ENCODE data around the gene ZCCHC10. TPM values are rescaled to one million over a fixed set of nuclear protein-coding genes. Genes with fewer than 3 reads are reported as not detected.
"Not testable (repeated sequence)": the region's sequence is repeated elsewhere in the genome, so short reads cannot be mapped to it uniquely, and the experiment has no call there.

Gene ZCCHC10
- total RNA-seq, 2 experiments from 2014 or later: 27.2 to 29.5 TPM

DNA sequence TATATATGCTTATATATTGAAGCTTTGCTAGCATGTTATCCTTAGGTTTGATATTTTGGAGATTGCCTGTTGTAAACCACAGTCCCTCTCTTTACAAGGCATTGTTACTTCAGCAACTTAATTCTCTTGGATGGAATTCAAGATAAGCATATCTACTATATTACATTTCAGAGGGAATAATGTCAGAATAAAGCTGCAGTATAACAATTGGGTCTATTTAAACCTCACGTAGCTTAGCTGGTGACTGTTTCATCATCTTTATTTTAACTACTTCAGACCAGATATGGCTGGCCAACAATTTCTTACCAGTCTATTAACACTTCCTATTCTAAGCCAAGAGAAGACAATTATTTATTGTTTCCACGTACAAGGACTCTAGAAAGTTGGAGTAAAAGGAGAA is 27.1 kb downstream of the ZCCHC10 start:
- no peak overlapping the region for H3K27ac Mint-ChIP-seq
- ChIA-PET CTCF (no interaction called here), POLR2A (no interaction called here)
- DNase-seq: no peak
- no peak for ATAC-seq
- H3K4me3 Mint-ChIP-seq: no peak overlapping the region
- H3K9me3 Mint-ChIP-seq (ENCODE audit: insufficient read depth): no peaks in the 10 kb centered on the region
- peaks cover 17% of the 10 kb centered on the region for H3K36me3 Mint-ChIP-seq (ENCODE audit: low read depth)
- H3K4me1 Mint-ChIP-seq (ENCODE audit: low read depth): peaks cover 1% of the 10 kb centered on the region
- no peaks in the 10 kb centered on the region for H3K27me3 Mint-ChIP-seq (ENCODE audit: low read depth)

DNA sequence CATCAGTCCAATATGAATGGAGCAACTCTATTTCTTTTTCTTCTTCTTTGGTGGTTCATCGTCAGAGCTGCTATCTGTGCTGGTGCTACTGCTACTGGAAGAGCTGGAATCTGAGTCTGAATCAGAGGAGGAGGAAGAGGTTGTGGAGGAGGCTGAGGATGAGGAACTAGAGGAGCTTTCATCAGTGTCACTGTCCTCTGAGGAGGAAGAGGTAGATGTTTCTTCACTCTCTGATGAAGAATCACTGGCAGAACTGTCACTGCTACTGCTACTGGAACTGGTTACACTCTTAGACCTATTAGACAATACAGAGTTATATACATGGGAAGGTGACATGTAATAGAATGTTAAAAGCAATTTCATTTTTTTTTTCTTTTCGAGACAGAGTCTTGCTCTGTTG is 27.8 kb downstream of the ZCCHC10 start:
- peaks cover 3% of the 10 kb centered on the region for H3K4me1 Mint-ChIP-seq (ENCODE audit: low read depth)
- ATAC-seq: no peak
- H3K9me3 Mint-ChIP-seq (ENCODE audit: insufficient read depth): no peaks in the 10 kb centered on the region
- DNase-seq: no peak
- no peak overlapping the region for H3K27ac Mint-ChIP-seq
- POLR2A ChIA-PET: no interaction called here
- CTCF ChIA-PET: no interaction called here
- no peak overlapping the region for H3K4me3 Mint-ChIP-seq
- H3K27me3 Mint-ChIP-seq (ENCODE audit: low read depth): no peaks in the 10 kb centered on the region
- H3K36me3 Mint-ChIP-seq (ENCODE audit: low read depth): peaks cover 17% of the 10 kb centered on the region

DNA sequence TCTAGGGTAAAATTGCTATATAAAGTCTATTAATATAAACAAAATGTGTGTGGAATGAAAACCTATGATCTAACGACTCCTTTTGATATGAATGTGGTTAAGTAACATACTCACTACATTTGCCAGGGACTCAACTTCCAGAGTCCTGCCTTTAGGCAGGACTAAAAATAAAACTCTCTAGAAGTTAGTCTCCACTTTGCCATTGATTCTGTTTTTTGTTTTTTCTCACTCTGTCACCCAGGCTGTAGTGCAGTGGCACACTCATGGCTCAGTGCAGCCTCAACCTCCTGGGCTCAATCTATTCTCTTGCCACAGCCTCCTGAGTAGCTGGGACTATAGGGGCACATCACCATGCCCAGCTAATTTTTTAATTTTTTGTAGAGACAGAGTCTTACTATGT is 30.0 kb downstream of the ZCCHC10 start:
- ChIA-PET POLR2A (no interaction called here), CTCF (no interaction called here)
- Mint-ChIP-seq H3K27me3 (ENCODE audit: low read depth) (no peaks in the 10 kb centered on the region), H3K27ac (no peak overlapping the region), H3K4me1 (ENCODE audit: low read depth) (peaks cover 3% of the 10 kb centered on the region), H3K9me3 (ENCODE audit: insufficient read depth) (no peaks in the 10 kb centered on the region), H3K4me3 (no peak overlapping the region), H3K36me3 (ENCODE audit: low read depth) (peaks cover 7% of the 10 kb centered on the region)
- no peak for DNase-seq
- no peak for ATAC-seq

DNA sequence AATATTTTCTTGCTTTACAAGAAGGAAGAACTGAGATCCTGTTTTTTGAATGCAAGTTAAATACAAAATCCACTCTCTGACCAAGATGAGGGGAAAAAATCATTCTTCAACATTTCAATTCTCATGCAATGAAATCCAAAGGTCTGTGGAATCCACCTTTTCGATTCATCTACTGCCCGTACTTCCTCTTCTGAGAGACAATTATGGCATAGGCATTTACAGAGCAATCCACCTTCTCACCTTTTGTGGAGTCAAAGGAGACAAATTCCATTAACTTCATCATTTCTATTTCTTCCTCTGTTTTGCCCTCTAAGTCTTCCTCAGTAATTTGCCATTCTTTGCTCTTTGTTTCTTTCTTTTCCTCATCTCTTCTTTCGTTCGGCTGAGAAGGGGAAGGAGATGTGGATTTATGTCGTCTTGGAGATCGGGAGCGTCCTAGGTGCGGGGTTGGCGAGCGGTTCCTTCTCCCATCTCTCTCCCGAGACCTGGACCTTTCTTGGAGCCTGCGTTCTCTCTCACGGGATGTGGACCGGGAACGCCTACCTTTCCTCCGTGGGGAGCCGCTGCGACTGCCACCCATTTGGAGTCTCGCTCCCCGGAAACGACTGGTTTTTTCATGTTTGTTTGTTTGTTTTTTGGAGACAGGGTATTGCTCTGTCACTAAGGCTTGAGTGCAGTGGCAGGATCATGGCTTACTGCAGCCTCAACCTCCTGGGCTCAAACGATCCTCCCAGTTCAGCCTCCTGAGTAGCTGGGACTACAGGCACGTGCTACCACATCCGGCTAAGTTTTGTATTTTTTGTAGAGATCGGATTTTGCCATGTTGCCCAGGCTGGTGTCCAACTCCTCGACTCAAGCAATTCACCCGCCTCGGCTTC is 38.6 kb downstream of the ZCCHC10 start:
- H3K36me3 Mint-ChIP-seq (ENCODE audit: low read depth): no peaks in the 10 kb centered on the region
- DNase-seq (no peak), ATAC-seq (no peak)
- CTCF ChIA-PET: no interaction called here
- H3K9me3 Mint-ChIP-seq (ENCODE audit: insufficient read depth): no peaks in the 10 kb centered on the region
- H3K4me1 Mint-ChIP-seq (ENCODE audit: low read depth): no peaks in the 10 kb centered on the region
- no peaks in the 10 kb centered on the region for H3K27me3 Mint-ChIP-seq (ENCODE audit: low read depth)
- H3K4me3 Mint-ChIP-seq: no peak overlapping the region
- POLR2A ChIA-PET: no interaction called here
- H3K27ac Mint-ChIP-seq: no peak overlapping the region

DNA sequence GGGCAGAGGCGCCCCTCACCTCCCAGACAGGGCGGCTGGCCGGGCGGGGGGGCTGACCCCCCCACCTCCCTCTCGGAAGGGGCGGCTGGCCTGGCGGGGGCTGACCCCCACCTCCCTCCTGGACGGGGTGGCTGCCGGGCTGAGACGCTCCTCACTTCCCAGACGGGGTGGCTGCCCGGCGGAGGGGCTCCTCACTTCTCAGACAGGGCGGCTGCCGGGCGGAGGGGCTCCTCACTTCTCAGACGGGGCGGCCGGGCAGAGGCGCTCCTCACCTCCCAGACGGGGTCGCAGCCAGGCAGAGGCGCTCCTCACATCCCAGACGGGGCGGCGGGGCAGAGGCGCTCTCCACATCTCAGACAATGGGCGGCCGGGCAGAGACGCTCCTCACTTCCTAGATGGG is 43.4 kb downstream of the ZCCHC10 start:
- H3K27ac Mint-ChIP-seq; H3K27me3 Mint-ChIP-seq (ENCODE audit: low read depth); DNase-seq; H3K9me3 Mint-ChIP-seq (ENCODE audit: insufficient read depth); H3K36me3 Mint-ChIP-seq (ENCODE audit: low read depth); ATAC-seq; H3K4me3 Mint-ChIP-seq; CTCF ChIA-PET; H3K4me1 Mint-ChIP-seq (ENCODE audit: low read depth); POLR2A ChIA-PET: not testable (repeated sequence)

DNA sequence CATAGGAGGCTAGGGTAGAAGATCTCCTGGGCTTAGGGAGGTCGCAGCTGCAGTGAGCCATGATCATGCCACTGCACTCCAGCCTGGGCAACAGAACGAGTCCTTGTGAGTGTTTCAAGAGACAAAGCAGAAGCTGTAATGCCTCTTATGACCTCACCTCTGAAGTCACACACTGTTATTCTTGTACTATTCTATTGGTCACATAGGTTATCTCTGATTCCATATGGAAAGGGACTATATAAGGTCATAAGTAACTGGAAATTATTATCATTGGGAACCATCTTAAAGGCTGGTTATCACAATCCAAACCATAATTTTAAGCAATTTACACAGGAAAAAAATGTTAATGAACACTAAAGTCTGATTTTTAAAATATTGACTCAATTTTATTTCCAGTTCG is 45.1 kb downstream of the ZCCHC10 start:
- Mint-ChIP-seq H3K36me3 (ENCODE audit: low read depth) (no peaks in the 10 kb centered on the region), H3K27me3 (ENCODE audit: low read depth) (no peaks in the 10 kb centered on the region), H3K9me3 (ENCODE audit: insufficient read depth) (no peaks in the 10 kb centered on the region), H3K4me3 (no peak overlapping the region), H3K4me1 (ENCODE audit: low read depth) (no peaks in the 10 kb centered on the region), H3K27ac (no peak overlapping the region)
- ATAC-seq: no peak
- CTCF ChIA-PET: no interaction called here
- no peak for DNase-seq
- POLR2A ChIA-PET: no interaction called here

DNA sequence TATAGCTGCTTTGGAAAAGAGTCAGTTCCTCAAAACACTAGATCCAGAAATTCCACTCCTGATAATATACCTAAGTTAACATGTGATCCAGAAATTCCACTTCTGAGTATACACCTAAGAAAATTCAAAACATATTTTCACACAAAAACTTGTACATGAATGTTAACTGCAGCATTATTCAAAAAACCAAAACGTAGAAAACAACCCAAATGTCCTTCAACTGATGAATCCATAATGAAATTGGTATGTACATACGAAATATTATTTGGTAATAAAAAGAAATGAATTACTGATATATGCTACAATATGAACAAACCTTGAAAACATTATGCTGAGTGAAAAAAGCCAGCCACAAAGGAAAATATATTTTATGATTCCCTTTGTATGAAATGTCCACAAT is 46.4 kb downstream of the ZCCHC10 start:
- POLR2A ChIA-PET: no interaction called here
- Mint-ChIP-seq H3K4me1 (ENCODE audit: low read depth) (no peaks in the 10 kb centered on the region), H3K9me3 (ENCODE audit: insufficient read depth) (no peaks in the 10 kb centered on the region), H3K4me3 (no peak overlapping the region), H3K36me3 (ENCODE audit: low read depth) (no peaks in the 10 kb centered on the region), H3K27ac (no peak overlapping the region), H3K27me3 (ENCODE audit: low read depth) (no peaks in the 10 kb centered on the region)
- no peak for ATAC-seq
- CTCF ChIA-PET: no interaction called here
- DNase-seq: no peak

DNA sequence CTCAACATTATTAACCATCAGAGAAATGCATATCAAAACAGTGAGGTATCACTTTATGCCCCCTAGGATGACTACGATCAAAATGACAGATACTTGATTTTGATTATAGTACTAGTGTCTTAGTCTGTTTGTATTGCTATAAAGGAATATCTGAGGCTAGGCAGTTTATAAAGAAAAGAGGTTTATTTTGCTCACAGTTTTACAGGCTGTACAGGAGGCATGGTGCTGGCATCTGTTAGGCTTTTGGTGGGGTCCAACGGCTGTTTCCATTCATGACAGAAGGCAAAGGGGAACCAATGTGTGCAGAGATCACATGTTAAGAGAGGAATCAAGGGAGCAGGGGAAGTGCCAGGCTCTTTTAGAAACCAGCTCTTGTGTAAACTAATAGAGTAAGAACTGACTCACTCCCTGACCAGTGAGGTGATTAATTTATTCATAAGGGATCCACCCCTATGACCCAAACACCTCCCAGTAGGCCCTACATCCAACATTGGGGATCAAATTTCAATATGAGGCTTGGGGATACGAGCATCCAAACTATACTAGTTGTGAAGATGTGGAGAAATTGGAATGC is 46.9 kb downstream of the ZCCHC10 start:
- H3K27ac Mint-ChIP-seq: no peak overlapping the region
- no peaks in the 10 kb centered on the region for H3K9me3 Mint-ChIP-seq (ENCODE audit: insufficient read depth)
- H3K4me3 Mint-ChIP-seq: no peak overlapping the region
- ATAC-seq (no peak), DNase-seq (no peak)
- H3K27me3 Mint-ChIP-seq (ENCODE audit: low read depth): no peaks in the 10 kb centered on the region
- H3K4me1 Mint-ChIP-seq (ENCODE audit: low read depth): no peaks in the 10 kb centered on the region
- H3K36me3 Mint-ChIP-seq (ENCODE audit: low read depth): no peaks in the 10 kb centered on the region
- POLR2A ChIA-PET: no interaction called here
- CTCF ChIA-PET: no interaction called here

DNA sequence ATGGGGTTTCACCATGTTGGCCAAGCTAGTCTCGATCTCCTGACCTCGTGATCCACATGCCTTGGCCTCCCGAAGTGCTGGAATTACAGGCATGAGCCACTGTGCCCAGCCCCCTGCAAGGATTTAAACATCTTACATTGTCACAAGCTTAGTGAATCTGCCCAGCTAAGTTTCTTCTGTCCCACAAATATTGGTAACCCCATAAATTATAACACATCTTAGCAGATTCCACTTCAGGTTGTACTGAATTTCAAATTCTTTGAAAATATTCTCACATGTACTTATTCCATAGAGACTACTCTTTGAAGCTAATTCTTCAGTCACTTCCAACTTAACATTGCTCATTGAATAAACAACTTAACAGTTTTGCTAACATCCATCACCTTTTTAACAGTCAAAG is 49.5 kb downstream of the ZCCHC10 start:
- Mint-ChIP-seq H3K4me1 (ENCODE audit: low read depth) (no peaks in the 10 kb centered on the region), H3K27ac (no peak overlapping the region), H3K4me3 (no peak overlapping the region), H3K36me3 (ENCODE audit: low read depth) (no peaks in the 10 kb centered on the region), H3K9me3 (ENCODE audit: insufficient read depth) (no peaks in the 10 kb centered on the region), H3K27me3 (ENCODE audit: low read depth) (no peaks in the 10 kb centered on the region)
- POLR2A ChIA-PET: no interaction called here
- CTCF ChIA-PET: no interaction called here
- DNase-seq (no peak), ATAC-seq (no peak)

DNA sequence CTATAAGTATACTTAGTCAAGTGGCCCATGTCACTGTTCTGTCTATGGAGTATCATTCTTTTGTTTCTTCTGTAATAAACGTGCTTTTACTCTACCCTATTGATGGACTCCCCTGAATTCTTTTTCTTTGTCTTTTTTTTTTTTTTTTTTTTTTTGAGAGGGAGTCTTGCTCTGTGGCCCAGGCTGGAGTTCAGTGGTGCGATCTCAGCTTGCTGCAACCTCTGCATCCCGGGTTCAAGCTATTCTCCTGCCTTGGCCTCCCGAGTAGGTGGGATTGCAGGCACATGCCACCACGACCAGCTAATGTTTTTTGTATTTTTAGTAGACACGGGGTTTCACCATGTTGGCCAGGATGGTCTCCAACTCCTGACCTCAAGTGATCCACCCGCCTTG is 53.9 kb downstream of the ZCCHC10 start:
- H3K27me3 Mint-ChIP-seq (ENCODE audit: low read depth); H3K4me1 Mint-ChIP-seq (ENCODE audit: low read depth); CTCF ChIA-PET; H3K4me3 Mint-ChIP-seq; H3K36me3 Mint-ChIP-seq (ENCODE audit: low read depth); H3K27ac Mint-ChIP-seq; DNase-seq; ATAC-seq; POLR2A ChIA-PET; H3K9me3 Mint-ChIP-seq (ENCODE audit: insufficient read depth): not testable (repeated sequence)

DNA sequence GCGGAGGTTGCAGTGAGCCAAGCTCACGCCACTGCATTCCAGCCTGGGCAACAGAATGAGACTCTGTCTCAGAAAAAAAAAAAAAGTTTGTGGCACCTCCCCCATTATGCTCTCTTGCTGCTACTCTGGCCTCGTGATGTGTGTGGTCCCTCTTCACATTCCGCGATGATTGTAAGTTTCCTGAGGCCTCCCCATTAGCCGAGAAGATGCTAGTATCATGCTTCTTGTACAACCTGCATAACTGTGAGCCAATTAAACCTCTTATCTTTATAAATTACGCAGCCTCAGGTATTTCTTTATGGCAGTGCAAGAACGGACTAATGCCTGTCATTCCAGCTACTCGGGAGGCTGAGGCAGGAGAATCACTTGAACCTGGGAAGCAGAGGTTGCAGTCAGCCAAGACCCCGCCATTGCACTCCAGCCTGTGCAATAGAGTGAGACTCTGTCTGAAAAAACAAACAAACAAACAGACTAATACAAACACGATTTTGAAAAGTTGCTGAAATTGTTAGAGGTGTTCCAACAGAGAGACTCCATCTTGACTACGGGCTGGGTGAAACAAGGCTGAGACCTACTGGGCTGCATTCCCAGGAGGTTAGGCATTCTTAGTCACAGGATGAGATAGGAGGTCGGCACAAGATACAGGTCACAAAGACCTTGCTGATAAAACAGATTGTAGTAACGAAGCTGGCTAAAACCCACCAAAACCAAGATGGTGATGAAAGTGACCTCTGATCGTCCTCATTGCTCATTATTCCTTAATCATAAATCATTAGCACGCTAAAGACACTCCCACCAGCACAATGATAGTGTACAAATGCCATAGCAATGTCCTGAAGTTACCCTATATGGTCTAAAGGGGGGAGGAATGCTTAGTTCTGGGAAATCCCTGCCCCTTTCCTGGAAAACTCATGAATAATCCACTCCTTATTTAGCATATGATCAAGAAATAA is 54.6 kb downstream of the ZCCHC10 start:
- POLR2A ChIA-PET: no interaction called here

DNA sequence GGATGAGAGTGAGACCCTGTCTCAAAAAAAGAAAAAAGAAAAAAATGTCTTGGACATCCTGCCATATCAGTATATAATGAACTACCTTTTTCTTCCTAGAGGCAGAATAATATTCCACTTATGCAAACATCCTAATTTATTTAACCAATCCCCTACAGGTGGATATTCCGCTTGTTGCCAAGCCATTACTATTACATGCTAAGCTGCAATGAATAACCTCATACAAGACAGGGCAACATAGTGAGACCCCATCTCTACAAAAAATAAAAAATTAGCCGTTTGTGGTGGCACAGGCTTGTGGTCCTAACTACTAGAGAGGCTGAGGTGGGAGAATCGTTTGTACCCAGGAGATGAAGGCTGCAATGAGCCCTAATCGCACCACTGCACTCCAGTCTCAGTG is 61.2 kb downstream of the ZCCHC10 start:
- Mint-ChIP-seq H3K27me3 (ENCODE audit: low read depth) (no peaks in the 10 kb centered on the region), H3K4me1 (ENCODE audit: low read depth) (peaks cover 16% of the 10 kb centered on the region), H3K36me3 (ENCODE audit: low read depth) (peaks cover 8% of the 10 kb centered on the region), H3K4me3 (no peak overlapping the region), H3K9me3 (ENCODE audit: insufficient read depth) (no peaks in the 10 kb centered on the region), H3K27ac (no peak overlapping the region)
- CTCF ChIA-PET: no interaction called here
- ATAC-seq (no peak), DNase-seq (no peak)
- POLR2A ChIA-PET: no interaction called here

More for the DNA sequence above, 54.6 kb downstream of the ZCCHC10 start:
- H3K4me1 Mint-ChIP-seq (ENCODE audit: low read depth): no peaks in the 10 kb centered on the region
- H3K27ac Mint-ChIP-seq: no peak overlapping the region
- no peaks in the 10 kb centered on the region for H3K36me3 Mint-ChIP-seq (ENCODE audit: low read depth)
- no peak overlapping the region for H3K4me3 Mint-ChIP-seq
- CTCF ChIA-PET: no interaction called here
- DNase-seq: no peak
- no peaks in the 10 kb centered on the region for H3K27me3 Mint-ChIP-seq (ENCODE audit: low read depth)
- no peak for ATAC-seq
- no peaks in the 10 kb centered on the region for H3K9me3 Mint-ChIP-seq (ENCODE audit: insufficient read depth)
